ENCODE results near the gene OXLD1. TPM values are rescaled to one million over a fixed set of nuclear protein-coding genes. Genes with fewer than 3 reads are reported as not detected.

OXLD1 gene
- total RNA-seq, 1 experiment from 2014 or later, result 75.9 TPM

DNA sequence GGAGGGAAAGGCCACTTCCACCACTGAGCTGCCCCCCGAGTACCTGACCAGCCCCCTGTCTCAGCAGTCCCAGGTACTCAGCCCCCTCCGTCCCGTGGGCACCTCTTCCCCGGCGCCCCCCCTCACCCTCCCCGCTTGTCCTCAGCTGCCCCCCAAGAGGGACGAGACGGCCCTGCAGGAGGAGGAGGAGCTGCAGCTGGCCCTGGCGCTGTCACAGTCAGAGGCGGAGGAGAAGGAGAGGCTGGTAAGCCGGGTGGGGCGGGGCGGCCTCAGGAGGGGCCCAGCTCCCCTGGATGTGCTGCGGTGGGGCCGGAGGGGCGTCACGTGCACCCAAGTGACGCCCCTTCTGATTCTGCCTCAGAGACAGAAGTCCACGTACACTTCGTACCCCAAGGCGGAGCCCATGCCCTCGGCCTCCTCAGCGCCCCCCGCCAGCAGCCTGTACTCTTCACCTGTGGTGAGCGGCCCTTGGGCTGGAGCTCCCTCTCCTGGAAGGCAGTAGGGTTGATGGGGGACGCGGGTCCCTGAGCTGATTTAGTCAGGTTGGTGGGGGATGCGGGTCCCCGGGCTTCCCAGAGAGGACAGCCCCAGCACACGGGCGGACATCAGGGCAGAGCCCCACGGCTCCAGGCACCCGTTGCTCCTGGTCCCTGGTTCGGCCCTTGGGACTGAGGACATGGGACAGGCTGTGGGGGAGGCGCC, 27.3 kb upstream of the OXLD1 start:
- Histone ChIP-seq H3K27ac (ENCODE audit: low read depth, low read length) (no peak overlapping the region), H2AFZ (ENCODE audit: low read depth, low read length, poor library complexity, severe bottlenecking) (no peak overlapping the region), H3K36me3 (ENCODE audit: control insufficient read depth in 1 of 2, insufficient read depth in 2 of 2, low read length in 2 of 2) (peaks cover 54 to 96% of the 10 kb centered on the region in 2 experiments), H3K9me3 (ENCODE audit: control insufficient read depth in 1 of 2, insufficient read depth in 1 of 2, low read depth in 1 of 2, low read length in 2 of 2) (no peaks in the 10 kb centered on the region), H3K79me2 (ENCODE audit: insufficient read depth, low read length) (peaks cover 79% of the 10 kb centered on the region; the same call in 1 of the 2 replicates), H4K20me1 (ENCODE audit: insufficient read depth) (no peaks in the 10 kb centered on the region), H3K4me3 (replicated peaks in 1 of 2; ENCODE audit: low read depth in 1 of 2, low read length in 2 of 2) (no peak overlapping the region), H3K9me2 (ENCODE audit: insufficient read depth) (no peaks in the 10 kb centered on the region), H3K9ac (ENCODE audit: low read length) (no peak overlapping the region), H3K4me1 (ENCODE audit: control insufficient read depth in 1 of 2, insufficient read depth in 2 of 2, low read length in 2 of 2) (no peaks in the 10 kb centered on the region; a peak in 1 of 4 replicates), H3K4me2 (ENCODE audit: low read length) (no peak overlapping the region), H3K27me3 (ENCODE audit: insufficient read depth, low read length) (no peaks in the 10 kb centered on the region)
- DNase-seq (ENCODE audit: low read depth, low spot score), result no peak
- intact Hi-C loops (cut with micrococcal nuclease), result loop anchor here (10.0 kb wide), 1 partner anchor 139 kb away; the partner anchor contains the start of gene FAAP100
- no peak for TF ChIP-seq SP1 (IDR thresholded peaks at IDR 0.05; ENCODE audit: low read depth)
- TF ChIP-seq, protein P1, sequence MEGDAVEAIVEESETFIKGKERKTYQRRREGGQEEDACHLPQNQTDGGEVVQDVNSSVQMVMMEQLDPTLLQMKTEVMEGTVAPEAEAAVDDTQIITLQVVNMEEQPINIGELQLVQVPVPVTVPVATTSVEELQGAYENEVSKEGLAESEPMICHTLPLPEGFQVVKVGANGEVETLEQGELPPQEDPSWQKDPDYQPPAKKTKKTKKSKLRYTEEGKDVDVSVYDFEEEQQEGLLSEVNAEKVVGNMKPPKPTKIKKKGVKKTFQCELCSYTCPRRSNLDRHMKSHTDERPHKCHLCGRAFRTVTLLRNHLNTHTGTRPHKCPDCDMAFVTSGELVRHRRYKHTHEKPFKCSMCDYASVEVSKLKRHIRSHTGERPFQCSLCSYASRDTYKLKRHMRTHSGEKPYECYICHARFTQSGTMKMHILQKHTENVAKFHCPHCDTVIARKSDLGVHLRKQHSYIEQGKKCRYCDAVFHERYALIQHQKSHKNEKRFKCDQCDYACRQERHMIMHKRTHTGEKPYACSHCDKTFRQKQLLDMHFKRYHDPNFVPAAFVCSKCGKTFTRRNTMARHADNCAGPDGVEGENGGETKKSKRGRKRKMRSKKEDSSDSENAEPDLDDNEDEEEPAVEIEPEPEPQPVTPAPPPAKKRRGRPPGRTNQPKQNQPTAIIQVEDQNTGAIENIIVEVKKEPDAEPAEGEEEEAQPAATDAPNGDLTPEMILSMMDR (IDR thresholded peaks at IDR 0.05 in 2 of 3, conservative IDR thresholded peaks at IDR 0.05 in 1 of 3; ENCODE audit: borderline replicate concordance in 1 of 3, insufficient read depth in 1 of 3, low read depth in 2 of 3, low read length in 2 of 3), result peak in 2 of 3 experiments; percentile 39 to 53; a peak in 4 of 6 replicates
- ATAC-seq, result peak; percentile 65
- BruUV-seq (replicated peaks), result no TSS peak
- CTCF ChIA-PET, result interaction anchor here (1.1 kb wide), 1 partner anchor 18 kb away, joined by 3 read pairs; no protein-coding TSS in a partner anchor
- POLR2A ChIA-PET, result interaction anchor here (1.4 kb wide), 1 partner anchor 10 kb away, joined by 6 read pairs; the partner anchor contains the start of genes ARL16 and HGS
- RAD21 ChIA-PET (ENCODE audit: low non-redundant PET in 1 of 2, low total read pairs in 2 of 2, uncharacterized antibody in 2 of 2, unreplicated experiment in 2 of 2), result interaction anchor here in 1 of 2 experiments (1.0 kb wide), 1 partner anchor 18 kb away, joined by 3 read pairs; no protein-coding TSS in a partner anchor

DNA sequence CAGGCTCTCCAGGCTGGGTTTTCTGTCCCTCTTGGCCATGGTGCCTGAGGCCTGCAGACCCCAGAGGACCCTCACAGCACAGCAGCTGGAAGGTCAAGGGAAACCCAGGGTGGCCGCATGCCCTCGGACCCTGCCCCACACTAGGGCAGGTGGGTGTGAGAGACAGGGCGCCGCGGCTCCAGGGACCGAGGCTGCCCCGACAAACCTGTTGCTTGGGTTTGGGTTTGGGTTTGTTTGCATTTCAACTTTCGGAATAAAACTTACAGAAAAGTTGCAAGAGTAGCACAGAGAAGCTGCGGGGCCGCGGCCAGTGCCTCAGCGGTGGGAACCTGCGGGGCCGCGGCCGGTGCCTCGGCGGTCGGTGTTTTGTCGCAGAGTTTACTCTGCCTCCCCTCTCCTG, 25.2 kb upstream of the OXLD1 start:
- Histone ChIP-seq H3K4me1 (ENCODE audit: control insufficient read depth in 1 of 2, insufficient read depth in 2 of 2, low read length in 2 of 2) (no peaks in the 10 kb centered on the region; a peak in 1 of 4 replicates), H4K20me1 (ENCODE audit: insufficient read depth) (no peaks in the 10 kb centered on the region), H3K36me3 (ENCODE audit: control insufficient read depth in 1 of 2, insufficient read depth in 2 of 2, low read length in 2 of 2) (peaks cover 57 to 96% of the 10 kb centered on the region in 2 experiments; a peak in 3 of 4 replicates), H3K79me2 (ENCODE audit: insufficient read depth, low read length) (peaks cover 80% of the 10 kb centered on the region), H3K9ac (ENCODE audit: low read length) (no peak overlapping the region), H3K27ac (ENCODE audit: low read depth, low read length) (no peak overlapping the region), H3K9me2 (ENCODE audit: insufficient read depth) (no peaks in the 10 kb centered on the region), H3K27me3 (ENCODE audit: insufficient read depth, low read length) (no peaks in the 10 kb centered on the region), H2AFZ (ENCODE audit: low read depth, low read length, poor library complexity, severe bottlenecking) (no peak overlapping the region), H3K4me3 (replicated peaks in 1 of 2; ENCODE audit: low read depth in 1 of 2, low read length in 2 of 2) (no peak overlapping the region), H3K9me3 (ENCODE audit: control insufficient read depth in 1 of 2, insufficient read depth in 1 of 2, low read depth in 1 of 2, low read length in 2 of 2) (no peaks in the 10 kb centered on the region), H3K4me2 (ENCODE audit: low read length) (no peak overlapping the region)
- no TSS peak for BruUV-seq (replicated peaks)
- POLR2A ChIA-PET, result no interaction called here
- CTCF ChIA-PET, result no interaction called here
- RAD21 ChIA-PET (ENCODE audit: low non-redundant PET in 1 of 2, low total read pairs in 2 of 2, uncharacterized antibody in 2 of 2, unreplicated experiment in 2 of 2), result no interaction called here
- intact Hi-C loops (cut with micrococcal nuclease), result loop anchor here (10.0 kb wide), 1 partner anchor 137 kb away; the partner anchor contains the start of gene FAAP100
- no peak for ATAC-seq
- DNase-seq (ENCODE audit: low read depth, low spot score), result no peak
- TF ChIP-seq POLR2AphosphoS5 (IDR thresholded peaks at IDR 0.05; ENCODE audit: low read depth, low read length) (no peak), ZFX (IDR thresholded peaks at IDR 0.05) (no peak), SP1 (IDR thresholded peaks at IDR 0.05; ENCODE audit: low read depth) (no peak), EZH2phosphoT487 (IDR thresholded peaks at IDR 0.05; ENCODE audit: borderline replicate concordance) (no peak), ELF1 (IDR thresholded peaks at IDR 0.05; ENCODE audit: borderline replicate concordance, low read depth) (no peak), SIN3A (IDR thresholded peaks at IDR 0.05; ENCODE audit: low read depth) (no peak), JUND (IDR thresholded peaks at IDR 0.05) (no peak), CEBPB (IDR thresholded peaks at IDR 0.05; ENCODE audit: low read depth) (no peak), TCF7L2 (IDR thresholded peaks at IDR 0.05; ENCODE audit: borderline replicate concordance, extremely low read depth, insufficient read depth, insufficient read length) (no peak), EZH2 (IDR thresholded peaks at IDR 0.05) (no peak)
- TF ChIP-seq, protein P1 (IDR thresholded peaks at IDR 0.05 in 2 of 3, conservative IDR thresholded peaks at IDR 0.05 in 1 of 3; ENCODE audit: borderline replicate concordance in 1 of 3, insufficient read depth in 1 of 3, low read depth in 2 of 3, low read length in 2 of 3), result no peak

Measured in HCT116 (cell line).